ENCODE results near the gene DRG1. TPM values are rescaled to one million over a fixed set of nuclear protein-coding genes. Genes with fewer than 3 reads are reported as not detected.

Gene DRG1
- total and polyA plus RNA-seq, 2 of the 4 experiments (the other 2 are of a cell fraction) = 54.8 to 141 TPM

DNA sequence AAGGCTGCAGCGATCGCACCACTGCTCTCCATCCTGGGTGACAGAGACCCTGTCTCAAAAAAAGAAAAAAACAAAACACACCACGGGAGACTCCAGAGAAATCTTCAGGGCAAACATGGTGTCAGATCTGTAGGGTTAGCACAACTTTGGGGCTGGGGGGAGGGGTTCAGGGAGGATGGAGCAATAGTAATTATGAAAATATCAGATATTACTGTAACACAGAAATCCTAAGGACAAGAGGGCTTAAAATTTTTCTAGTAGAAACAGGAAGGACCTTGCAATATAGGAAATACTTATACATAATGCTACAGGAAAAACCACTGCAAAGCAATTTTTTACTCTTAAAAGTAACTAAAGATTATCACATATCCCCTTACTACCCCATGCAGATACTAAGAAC is 76.4 kb downstream of the DRG1 start:
- no peak overlapping the region for H3K14ac ChIP-seq (replicated peaks; ENCODE audit: low read depth, low read length)
- dilution Hi-C loops (cut with HindIII; ENCODE audit: low sequenced_read_pairs, unreplicated experiment) = no loop called here

More for the DNA sequence above, 76.4 kb downstream of the DRG1 start:
- DNase-seq (no peak), ATAC-seq (ENCODE audit: low read depth) (no peak)
- TF ChIP-seq MAZ (IDR thresholded peaks at IDR 0.05; ENCODE audit: borderline replicate concordance, low read depth, low read length) = no peak
- Histone ChIP-seq H2AK9ac (replicated peaks; ENCODE audit: low read depth, low read length, poor library complexity) (no peak overlapping the region), H4K5ac (ENCODE audit: low read depth, low read length) (no peak overlapping the region), H3K27ac (ENCODE audit: insufficient read depth, low read length) (peak overlapping the region; percentile 63), H3K4me3 (ENCODE audit: insufficient read depth, low read depth, low read length) (no peak overlapping the region), H3K4ac (ENCODE audit: low read depth, low read length) (no peak overlapping the region), H4K20me1 (ENCODE audit: insufficient read depth, low read length) (peaks cover 28% of the 10 kb centered on the region), H3K4me1 (ENCODE audit: control insufficient read depth, insufficient read depth, low read length) (peaks cover 2% of the 10 kb centered on the region; the same call in 1 of the 2 replicates), H3K23ac (ENCODE audit: low read depth, low read length) (no peak overlapping the region), H3K36me3 (ENCODE audit: control insufficient read depth, insufficient read depth, low read length) (peaks cover 23% of the 10 kb centered on the region), H3K56ac (ENCODE audit: extremely low read depth, insufficient read depth, low read length) (no peak overlapping the region), H3K18ac (ENCODE audit: low read depth, low read length) (no peak overlapping the region), H3K4me2 (ENCODE audit: low read depth, low read length) (no peak overlapping the region), H2BK120ac (ENCODE audit: low read depth, low read length) (no peak overlapping the region), H2BK20ac (ENCODE audit: low read depth, low read length) (no peak overlapping the region), H2BK5ac (ENCODE audit: low read depth, low read length, poor library complexity, severe bottlenecking) (peak overlapping the region; percentile 31), H2BK15ac (ENCODE audit: low read depth, low read length) (no peak overlapping the region), H2AK5ac (ENCODE audit: low read depth, low read length) (no peak overlapping the region), H3K9me1 (ENCODE audit: insufficient read depth, low read length) (0 out of 2 replicates have a peak, but pooled peaks cover 3% of the 10 kb centered on the region), H4K8ac (ENCODE audit: low read depth in 2 of 2, low read length in 2 of 2) (no peak overlapping the region), H2AFZ (replicated peaks; ENCODE audit: low read length, poor library complexity) (no peak overlapping the region), H3K9ac (ENCODE audit: low read depth, low read length) (no peak overlapping the region), H4K91ac (ENCODE audit: insufficient read depth, low read depth, low read length) (no peak overlapping the region), H3K79me1 (ENCODE audit: low read depth in 1 of 2, low read length in 2 of 2) (peaks cover 35 to 60% of the 10 kb centered on the region in 2 experiments), H3K9me3 (ENCODE audit: control insufficient read depth, insufficient read depth, low read length) (no peaks in the 10 kb centered on the region), H3K27me3 (ENCODE audit: control insufficient read depth, insufficient read depth, low read length) (no peaks in the 10 kb centered on the region)
- POLR2A ChIA-PET (ENCODE audit: unreplicated experiment) = no interaction called here
- no TSS peak for BruUV-seq (replicated peaks)
- no CpG with 5 or more reads among the region's 3 CpGs for WGBS, 2 experiments (ENCODE audit: extremely low coverage in 2 of 2, insufficient read length in 1 of 2)
- CTCF ChIA-PET = interaction anchor here (0.7 kb wide), 1 partner anchor 306 kb away, joined by 4 read pairs; no protein-coding TSS in a partner anchor
- intact Hi-C loops (cut with micrococcal nuclease) (no loop called here), in situ Hi-C loops (cut with MboI; ENCODE audit: low sequenced_read_pairs) (no loop called here)
